Measurements from ENCODE around the gene DROSHA.
"Not testable (repeated sequence)": the region's sequence is repeated elsewhere in the genome, so short reads cannot be mapped to it uniquely, and the experiment has no call there.

DNA sequence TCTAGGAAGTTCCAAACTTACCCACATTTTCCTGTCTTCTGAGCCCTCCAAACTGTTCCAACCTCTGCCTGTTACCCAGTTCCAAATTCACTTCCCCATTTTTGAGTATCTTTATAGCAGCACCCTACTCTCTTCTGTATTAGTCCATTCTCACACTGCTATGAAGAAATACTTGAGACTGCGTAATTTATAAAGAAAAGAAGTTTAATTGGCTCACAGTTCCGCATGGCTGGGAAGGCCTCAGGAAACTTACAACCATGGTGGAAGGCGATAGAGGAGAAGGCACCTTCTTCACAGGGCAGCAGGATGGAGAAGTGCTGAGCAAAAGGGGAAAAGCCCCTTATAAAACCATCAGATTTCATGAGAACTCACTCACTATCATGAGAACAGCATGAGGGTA is 34.5 kb upstream of the DROSHA start:
- TF ChIP-seq CTCF (conservative IDR thresholded peaks at IDR 0.05 in 1 of 2, IDR thresholded peaks at IDR 0.05 in 1 of 2; ENCODE audit: extremely low read depth in 1 of 2, insufficient read depth in 1 of 2, low read depth in 1 of 2, low read length in 2 of 2); EZH2 (IDR thresholded peaks at IDR 0.05; ENCODE audit: borderline replicate concordance, low read length): not testable (repeated sequence)
